ENCODE measurements around the gene BIRC2. TPM values are rescaled to one million over a fixed set of nuclear protein-coding genes. Genes with fewer than 3 reads are reported as not detected.

Gene BIRC2
- total and polyA plus RNA-seq, 10 of the 15 experiments (the other 5 are each of a cell fraction or from before 2014, with no cell fraction given), result 13.8 to 75.8 (median 26.5) TPM

DNA sequence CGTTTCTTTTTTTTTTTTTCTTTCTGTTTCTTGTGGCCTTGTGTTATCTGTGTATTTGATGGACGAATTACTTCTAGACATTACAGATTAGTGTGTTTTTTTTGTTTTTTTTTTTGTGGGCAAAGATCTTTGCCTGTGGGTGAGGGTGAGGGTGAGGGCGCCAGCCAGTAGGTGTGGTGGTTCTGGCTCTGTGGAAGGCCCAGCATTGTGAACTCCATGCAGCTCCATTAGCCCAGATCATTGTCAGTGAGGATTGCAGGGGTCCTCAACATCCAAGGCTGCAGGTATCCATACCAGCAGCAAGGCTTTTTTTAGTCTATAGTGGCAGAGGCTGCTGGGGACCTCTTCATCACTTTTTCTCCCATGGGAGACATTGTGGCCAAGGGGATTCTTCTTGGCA, 13.7 kb downstream of the BIRC2 start:
- Histone ChIP-seq H3K9ac (ENCODE audit: control insufficient read depth, insufficient read depth, low read length) (no peak overlapping the region), H3K79me2 (ENCODE audit: control insufficient read depth, insufficient read depth, low read length) (no peaks in the 10 kb centered on the region; the same call in 1 of the 2 replicates), H3K36me3 (ENCODE audit: control insufficient read depth in 2 of 2, insufficient read depth in 2 of 2, low read length in 1 of 2) (peaks cover 4 to 18% of the 10 kb centered on the region in 2 experiments), H3K4me3 (no peak overlapping the region), H3K27me3 (replicated peaks in 1 of 2; ENCODE audit: control insufficient read depth in 2 of 2, insufficient read depth in 2 of 2, low read length in 1 of 2) (no peaks in the 10 kb centered on the region), H3K27ac (ENCODE audit: control insufficient read depth, insufficient read depth) (no peak overlapping the region), H3K4me1 (ENCODE audit: control insufficient read depth, insufficient read depth, low read length) (no peaks in the 10 kb centered on the region), H4K20me1 (ENCODE audit: control insufficient read depth, insufficient read depth) (no peaks in the 10 kb centered on the region), H3K9me3 (replicated peaks; ENCODE audit: control insufficient read depth, insufficient read depth, low read length) (peaks cover 6% of the 10 kb centered on the region; the same call in 2 of the 3 replicates), H3K4me2 (ENCODE audit: control insufficient read depth, insufficient read depth) (no peak overlapping the region), H2AFZ (ENCODE audit: control insufficient read depth, low read depth, low read length) (no peak overlapping the region)
- intact Hi-C loops (cut with micrococcal nuclease; ENCODE audit: unreplicated experiment) (no loop called here), in situ Hi-C loops (cut with MboI) (no loop called here)
- ChIA-PET SMC1A (ENCODE audit: uncharacterized antibody, unreplicated experiment) (interaction anchor here (0.6 to 5.2 kb wide), 7 partner anchors 9 to 446 kb away, joined by 3 to 37 read pairs (median 6); no protein-coding TSS in a partner anchor), POLR2A (interaction anchor here (0.9 to 1.6 kb wide), 5 partner anchors 11 to 91 kb away, joined by 3 to 6 read pairs (median 4); no protein-coding TSS in a partner anchor), CTCF (interaction anchor here (0.8 to 3.3 kb wide), 9 partner anchors 11 to 252 kb away, joined by 3 to 19 read pairs (median 8); no protein-coding TSS in a partner anchor), RAD21 (ENCODE audit: unreplicated experiment) (interaction anchor here (0.6 to 3.8 kb wide), 3 partner anchors 19 to 280 kb away, joined by 3 to 13 read pairs (median 4); no protein-coding TSS in a partner anchor)
- FAIRE-seq, result no peak
- BruUV-seq (replicated peaks), result no TSS peak
- ATAC-seq, result no peak; the same call in 1 of the 3 replicates
- DNase-seq (ENCODE audit: low read depth, low spot score), result no peak
- TF ChIP-seq HDAC2 (IDR thresholded peaks at IDR 0.05), result no peak
- TF ChIP-seq, protein P1, sequence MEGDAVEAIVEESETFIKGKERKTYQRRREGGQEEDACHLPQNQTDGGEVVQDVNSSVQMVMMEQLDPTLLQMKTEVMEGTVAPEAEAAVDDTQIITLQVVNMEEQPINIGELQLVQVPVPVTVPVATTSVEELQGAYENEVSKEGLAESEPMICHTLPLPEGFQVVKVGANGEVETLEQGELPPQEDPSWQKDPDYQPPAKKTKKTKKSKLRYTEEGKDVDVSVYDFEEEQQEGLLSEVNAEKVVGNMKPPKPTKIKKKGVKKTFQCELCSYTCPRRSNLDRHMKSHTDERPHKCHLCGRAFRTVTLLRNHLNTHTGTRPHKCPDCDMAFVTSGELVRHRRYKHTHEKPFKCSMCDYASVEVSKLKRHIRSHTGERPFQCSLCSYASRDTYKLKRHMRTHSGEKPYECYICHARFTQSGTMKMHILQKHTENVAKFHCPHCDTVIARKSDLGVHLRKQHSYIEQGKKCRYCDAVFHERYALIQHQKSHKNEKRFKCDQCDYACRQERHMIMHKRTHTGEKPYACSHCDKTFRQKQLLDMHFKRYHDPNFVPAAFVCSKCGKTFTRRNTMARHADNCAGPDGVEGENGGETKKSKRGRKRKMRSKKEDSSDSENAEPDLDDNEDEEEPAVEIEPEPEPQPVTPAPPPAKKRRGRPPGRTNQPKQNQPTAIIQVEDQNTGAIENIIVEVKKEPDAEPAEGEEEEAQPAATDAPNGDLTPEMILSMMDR (IDR thresholded peaks at IDR 0.05 in 2 of 3, conservative IDR thresholded peaks at IDR 0.05 in 1 of 3; ENCODE audit: control insufficient read depth in 2 of 3, extremely low read depth in 1 of 3, insufficient read depth in 1 of 3, low read depth in 3 of 3, low read length in 3 of 3), result no peak
- no peak for TF ChIP-seq FOS (IDR thresholded peaks at IDR 0.05; ENCODE audit: borderline replicate concordance, extremely low read depth, insufficient read length)
- TF ChIP-seq ZNF274 (IDR thresholded peaks at IDR 0.05; ENCODE audit: insufficient read depth, insufficient read length), result no peak
- TF ChIP-seq, protein P2, sequence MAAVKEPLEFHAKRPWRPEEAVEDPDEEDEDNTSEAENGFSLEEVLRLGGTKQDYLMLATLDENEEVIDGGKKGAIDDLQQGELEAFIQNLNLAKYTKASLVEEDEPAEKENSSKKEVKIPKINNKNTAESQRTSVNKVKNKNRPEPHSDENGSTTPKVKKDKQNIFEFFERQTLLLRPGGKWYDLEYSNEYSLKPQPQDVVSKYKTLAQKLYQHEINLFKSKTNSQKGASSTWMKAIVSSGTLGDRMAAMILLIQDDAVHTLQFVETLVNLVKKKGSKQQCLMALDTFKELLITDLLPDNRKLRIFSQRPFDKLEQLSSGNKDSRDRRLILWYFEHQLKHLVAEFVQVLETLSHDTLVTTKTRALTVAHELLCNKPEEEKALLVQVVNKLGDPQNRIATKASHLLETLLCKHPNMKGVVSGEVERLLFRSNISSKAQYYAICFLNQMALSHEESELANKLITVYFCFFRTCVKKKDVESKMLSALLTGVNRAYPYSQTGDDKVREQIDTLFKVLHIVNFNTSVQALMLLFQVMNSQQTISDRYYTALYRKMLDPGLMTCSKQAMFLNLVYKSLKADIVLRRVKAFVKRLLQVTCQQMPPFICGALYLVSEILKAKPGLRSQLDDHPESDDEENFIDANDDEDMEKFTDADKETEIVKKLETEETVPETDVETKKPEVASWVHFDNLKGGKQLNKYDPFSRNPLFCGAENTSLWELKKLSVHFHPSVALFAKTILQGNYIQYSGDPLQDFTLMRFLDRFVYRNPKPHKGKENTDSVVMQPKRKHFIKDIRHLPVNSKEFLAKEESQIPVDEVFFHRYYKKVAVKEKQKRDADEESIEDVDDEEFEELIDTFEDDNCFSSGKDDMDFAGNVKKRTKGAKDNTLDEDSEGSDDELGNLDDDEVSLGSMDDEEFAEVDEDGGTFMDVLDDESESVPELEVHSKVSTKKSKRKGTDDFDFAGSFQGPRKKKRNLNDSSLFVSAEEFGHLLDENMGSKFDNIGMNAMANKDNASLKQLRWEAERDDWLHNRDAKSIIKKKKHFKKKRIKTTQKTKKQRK (IDR thresholded peaks at IDR 0.05; ENCODE audit: low read depth, low read length), result no peak
- 92% methylated on average over 3 of the region's 3 CpGs for WGBS (ENCODE audit: insufficient coverage, insufficient replicate concordance, low lambda C conversion rate, missing lambda C conversion rate)

All from GM12878 (cell line).